ENCODE results near the gene COMT. TPM values are rescaled to one million over a fixed set of nuclear protein-coding genes. Genes with fewer than 3 reads are reported as not detected.
A peak's percentile ranks its signal among the peaks of the same experiment; 100 is the strongest.

Gene COMT
- total and polyA plus RNA-seq, 9 of the 15 experiments (the other 6 are each of a cell fraction or from before 2014, with no cell fraction given) = 12.5 to 351 (median 155) TPM

DNA sequence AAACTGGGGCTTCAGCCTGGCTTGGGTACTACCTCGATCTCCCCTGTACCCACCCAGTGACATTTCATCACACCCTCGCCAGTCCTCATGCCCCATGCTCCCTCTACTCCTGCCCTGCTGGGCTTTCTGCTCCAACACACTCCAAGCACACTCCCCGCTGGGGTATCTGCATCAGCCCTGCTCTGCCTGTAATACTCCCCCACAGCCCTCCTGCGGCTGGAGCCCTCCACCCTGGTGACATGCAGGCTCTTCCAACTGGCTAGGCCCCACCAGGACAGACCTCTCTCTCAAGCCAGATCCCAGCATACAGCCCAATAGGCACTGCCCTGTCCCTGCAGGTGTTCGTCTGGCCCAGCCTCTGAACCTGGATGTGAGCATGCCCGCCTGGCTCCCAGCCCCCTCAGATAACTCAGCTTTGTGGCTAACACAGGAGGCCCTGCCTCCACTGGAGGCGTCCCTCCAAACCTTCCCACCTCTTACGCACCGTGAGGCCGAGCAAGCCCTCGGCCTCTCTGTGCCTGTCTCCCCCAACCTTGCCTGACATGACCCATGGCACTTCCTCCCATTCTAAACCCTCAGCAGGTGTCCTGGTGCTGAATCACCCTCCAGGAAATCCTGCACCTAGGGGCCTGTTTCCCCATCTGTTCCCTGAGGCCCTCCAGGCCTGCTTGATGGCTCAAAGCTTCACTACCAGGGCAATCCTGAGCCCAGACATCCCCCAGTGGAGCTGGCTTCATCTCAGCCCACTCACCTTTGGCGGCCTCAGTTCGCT, 33.5 kb downstream of the COMT start (continued):
- TF ChIP-seq HSF4 (CRISPR knock-in tag; IDR thresholded peaks at IDR 0.05; ENCODE audit: borderline replicate concordance) (peak; percentile 13; the same call in 1 of the 2 replicates), BDP1 (IDR thresholded peaks at IDR 0.05; ENCODE audit: insufficient read depth, insufficient read length) (no peak), RBM15 (IDR thresholded peaks at IDR 0.05; ENCODE audit: insufficient read depth, low read length) (no peak), PURB (CRISPR knock-in tag; IDR thresholded peaks at IDR 0.05; ENCODE audit: low read depth) (no peak), ERF (CRISPR knock-in tag; IDR thresholded peaks at IDR 0.05) (0 out of 2 replicates have a peak, but pooled peaks have one; percentile 40), ARID1B (IDR thresholded peaks at IDR 0.05) (peak; percentile 87), NONO (IDR thresholded peaks at IDR 0.05; ENCODE audit: low read depth in 2 of 2, low read length in 1 of 2) (no peak), NEUROD1 (IDR thresholded peaks at IDR 0.05; ENCODE audit: borderline replicate concordance, low read depth, low read length, partially characterized antibody) (peak; percentile 32), RBM14 (IDR thresholded peaks at IDR 0.05; ENCODE audit: borderline replicate concordance, insufficient read depth, low read depth, low read length) (no peak), KLF16 (IDR thresholded peaks at IDR 0.05) (peak; percentile 83; the same call in 1 of the 2 replicates), NELFE (IDR thresholded peaks at IDR 0.05; ENCODE audit: insufficient read depth, insufficient read length) (no peak), ZNF324 (CRISPR knock-in tag; IDR thresholded peaks at IDR 0.05) (no peak), ZSCAN29 (IDR thresholded peaks at IDR 0.05) (0 out of 2 replicates have a peak, but pooled peaks have one; percentile 26)
- TF ChIP-seq, protein P1, sequence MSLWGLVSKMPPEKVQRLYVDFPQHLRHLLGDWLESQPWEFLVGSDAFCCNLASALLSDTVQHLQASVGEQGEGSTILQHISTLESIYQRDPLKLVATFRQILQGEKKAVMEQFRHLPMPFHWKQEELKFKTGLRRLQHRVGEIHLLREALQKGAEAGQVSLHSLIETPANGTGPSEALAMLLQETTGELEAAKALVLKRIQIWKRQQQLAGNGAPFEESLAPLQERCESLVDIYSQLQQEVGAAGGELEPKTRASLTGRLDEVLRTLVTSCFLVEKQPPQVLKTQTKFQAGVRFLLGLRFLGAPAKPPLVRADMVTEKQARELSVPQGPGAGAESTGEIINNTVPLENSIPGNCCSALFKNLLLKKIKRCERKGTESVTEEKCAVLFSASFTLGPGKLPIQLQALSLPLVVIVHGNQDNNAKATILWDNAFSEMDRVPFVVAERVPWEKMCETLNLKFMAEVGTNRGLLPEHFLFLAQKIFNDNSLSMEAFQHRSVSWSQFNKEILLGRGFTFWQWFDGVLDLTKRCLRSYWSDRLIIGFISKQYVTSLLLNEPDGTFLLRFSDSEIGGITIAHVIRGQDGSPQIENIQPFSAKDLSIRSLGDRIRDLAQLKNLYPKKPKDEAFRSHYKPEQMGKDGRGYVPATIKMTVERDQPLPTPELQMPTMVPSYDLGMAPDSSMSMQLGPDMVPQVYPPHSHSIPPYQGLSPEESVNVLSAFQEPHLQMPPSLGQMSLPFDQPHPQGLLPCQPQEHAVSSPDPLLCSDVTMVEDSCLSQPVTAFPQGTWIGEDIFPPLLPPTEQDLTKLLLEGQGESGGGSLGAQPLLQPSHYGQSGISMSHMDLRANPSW (CRISPR knock-in tag; IDR thresholded peaks at IDR 0.05) = no peak; the same call in none of the 2 replicates
- TF ChIP-seq, protein P2, sequence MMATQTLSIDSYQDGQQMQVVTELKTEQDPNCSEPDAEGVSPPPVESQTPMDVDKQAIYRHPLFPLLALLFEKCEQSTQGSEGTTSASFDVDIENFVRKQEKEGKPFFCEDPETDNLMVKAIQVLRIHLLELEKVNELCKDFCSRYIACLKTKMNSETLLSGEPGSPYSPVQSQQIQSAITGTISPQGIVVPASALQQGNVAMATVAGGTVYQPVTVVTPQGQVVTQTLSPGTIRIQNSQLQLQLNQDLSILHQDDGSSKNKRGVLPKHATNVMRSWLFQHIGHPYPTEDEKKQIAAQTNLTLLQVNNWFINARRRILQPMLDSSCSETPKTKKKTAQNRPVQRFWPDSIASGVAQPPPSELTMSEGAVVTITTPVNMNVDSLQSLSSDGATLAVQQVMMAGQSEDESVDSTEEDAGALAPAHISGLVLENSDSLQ (IDR thresholded peaks at IDR 0.05) = no peak; the same call in 1 of the 2 replicates
- TF ChIP-seq, protein P3, sequence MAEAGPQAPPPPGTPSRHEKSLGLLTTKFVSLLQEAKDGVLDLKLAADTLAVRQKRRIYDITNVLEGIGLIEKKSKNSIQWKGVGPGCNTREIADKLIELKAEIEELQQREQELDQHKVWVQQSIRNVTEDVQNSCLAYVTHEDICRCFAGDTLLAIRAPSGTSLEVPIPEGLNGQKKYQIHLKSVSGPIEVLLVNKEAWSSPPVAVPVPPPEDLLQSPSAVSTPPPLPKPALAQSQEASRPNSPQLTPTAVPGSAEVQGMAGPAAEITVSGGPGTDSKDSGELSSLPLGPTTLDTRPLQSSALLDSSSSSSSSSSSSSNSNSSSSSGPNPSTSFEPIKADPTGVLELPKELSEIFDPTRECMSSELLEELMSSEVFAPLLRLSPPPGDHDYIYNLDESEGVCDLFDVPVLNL (CRISPR knock-in tag; IDR thresholded peaks at IDR 0.05; ENCODE audit: low read depth) = no peak
- TF ChIP-seq, protein P4, sequence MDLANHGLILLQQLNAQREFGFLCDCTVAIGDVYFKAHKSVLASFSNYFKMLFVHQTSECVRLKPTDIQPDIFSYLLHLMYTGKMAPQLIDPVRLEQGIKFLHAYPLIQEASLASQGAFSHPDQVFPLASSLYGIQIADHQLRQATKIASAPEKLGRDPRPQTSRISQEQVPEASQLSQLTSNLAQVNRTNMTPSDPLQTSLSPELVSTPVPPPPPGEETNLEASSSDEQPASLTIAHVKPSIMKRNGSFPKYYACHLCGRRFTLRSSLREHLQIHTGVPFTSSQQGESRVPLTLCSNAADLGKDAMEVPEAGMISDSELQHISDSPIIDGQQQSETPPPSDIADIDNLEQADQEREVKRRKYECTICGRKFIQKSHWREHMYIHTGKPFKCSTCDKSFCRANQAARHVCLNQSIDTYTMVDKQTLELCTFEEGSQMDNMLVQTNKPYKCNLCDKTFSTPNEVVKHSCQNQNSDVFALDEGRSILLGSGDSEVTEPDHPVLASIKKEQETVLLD (IDR thresholded peaks at IDR 0.05) = peak; percentile 62; the same call in 1 of the 2 replicates
